Measurements from ENCODE around the gene TNP1. TPM values are rescaled to one million over a fixed set of nuclear protein-coding genes. Genes with fewer than 3 reads are reported as not detected.

TNP1 gene
- total and polyA plus RNA-seq, 2 experiments from 2014 or later = not detected

GRCh38 chr2:216888081-216888480, 28.2 kb upstream of the TNP1 start:
- 75% methylated on average over 5 of the region's 5 CpGs for WGBS (ENCODE audit: low lambda C conversion rate, missing lambda C conversion rate)
- no peaks in the 10 kb centered on the region for H3K4me1 ChIP-seq (ENCODE audit: insufficient read depth)
- H3K27ac ChIP-seq = no peak overlapping the region
- H2AFZ ChIP-seq = no peak overlapping the region
- H3K9me2 ChIP-seq (replicated peaks; ENCODE audit: insufficient read depth) = no peaks in the 10 kb centered on the region
- no peaks in the 10 kb centered on the region for H3K27me3 ChIP-seq
- H3K4me3 ChIP-seq = no peak overlapping the region
- no peak for DNase-seq (ENCODE audit: low spot score)
- H3K4me2 ChIP-seq = no peak overlapping the region
- no peaks in the 10 kb centered on the region for H3K36me3 ChIP-seq (replicated peaks; ENCODE audit: insufficient read depth, low read depth)
- no peaks in the 10 kb centered on the region for H3K79me2 ChIP-seq
- no peak for TF ChIP-seq CTCF (IDR thresholded peaks at IDR 0.05; ENCODE audit: poor library complexity)
- no peak for TF ChIP-seq EZH2 (IDR thresholded peaks at IDR 0.05; ENCODE audit: borderline replicate concordance)
- TF ChIP-seq EZH2phosphoT487 (IDR thresholded peaks at IDR 0.05; ENCODE audit: low read depth, severe bottlenecking, unreplicated experiment) = no peak
- no peaks in the 10 kb centered on the region for H3K9me3 ChIP-seq (ENCODE audit: low read depth)
- no peaks in the 10 kb centered on the region for H4K20me1 ChIP-seq (ENCODE audit: insufficient read depth, poor library complexity, severe bottlenecking)

- no peaks in the 10 kb centered on the region for H3K27me3 ChIP-seq
- DNase-seq (ENCODE audit: low spot score) = no peak
- H3K4me1 ChIP-seq (ENCODE audit: insufficient read depth) = no peaks in the 10 kb centered on the region
- H4K20me1 ChIP-seq (ENCODE audit: insufficient read depth, poor library complexity, severe bottlenecking) = no peaks in the 10 kb centered on the region
- H3K9me3 ChIP-seq (ENCODE audit: low read depth) = no peaks in the 10 kb centered on the region
- no peak overlapping the region for H3K4me2 ChIP-seq
- 90% methylated on average over 8 of the region's 8 CpGs for WGBS (ENCODE audit: low lambda C conversion rate, missing lambda C conversion rate)
- TF ChIP-seq EZH2 (IDR thresholded peaks at IDR 0.05; ENCODE audit: borderline replicate concordance) (no peak), EZH2phosphoT487 (IDR thresholded peaks at IDR 0.05; ENCODE audit: low read depth, severe bottlenecking, unreplicated experiment) (no peak), CTCF (IDR thresholded peaks at IDR 0.05; ENCODE audit: poor library complexity) (no peak)
- H3K36me3 ChIP-seq (replicated peaks; ENCODE audit: insufficient read depth, low read depth) = no peaks in the 10 kb centered on the region
- no peak overlapping the region for H3K4me3 ChIP-seq
- no peak overlapping the region for H3K27ac ChIP-seq
- H3K79me2 ChIP-seq = no peaks in the 10 kb centered on the region
- no peaks in the 10 kb centered on the region for H3K9me2 ChIP-seq (replicated peaks; ENCODE audit: insufficient read depth)
- H2AFZ ChIP-seq = no peak overlapping the region
Observed at GRCh38 chr2:216887138-216887537, 27.3 kb upstream of the TNP1 start.

- Histone ChIP-seq H3K79me2 (no peaks in the 10 kb centered on the region), H3K4me1 (ENCODE audit: insufficient read depth) (peaks cover 9% of the 10 kb centered on the region), H4K20me1 (ENCODE audit: insufficient read depth, poor library complexity, severe bottlenecking) (no peaks in the 10 kb centered on the region), H3K9me3 (ENCODE audit: low read depth) (no peaks in the 10 kb centered on the region), H3K4me3 (no peak overlapping the region), H3K9me2 (replicated peaks; ENCODE audit: insufficient read depth) (no peaks in the 10 kb centered on the region), H3K27me3 (no peaks in the 10 kb centered on the region), H3K4me2 (no peak overlapping the region), H3K27ac (no peak overlapping the region), H2AFZ (no peak overlapping the region), H3K36me3 (replicated peaks; ENCODE audit: insufficient read depth, low read depth) (no peaks in the 10 kb centered on the region)
- no peak for TF ChIP-seq CTCF (IDR thresholded peaks at IDR 0.05; ENCODE audit: poor library complexity)
- no peak for TF ChIP-seq EZH2 (IDR thresholded peaks at IDR 0.05; ENCODE audit: borderline replicate concordance)
- no peak for TF ChIP-seq EZH2phosphoT487 (IDR thresholded peaks at IDR 0.05; ENCODE audit: low read depth, severe bottlenecking, unreplicated experiment)
- 90% methylated on average over 13 of the region's 32 CpGs for WGBS (ENCODE audit: low lambda C conversion rate, missing lambda C conversion rate)
- DNase-seq (ENCODE audit: low spot score) = no peak
Observed at GRCh38 chr2:216885117-216885553, 25.3 kb upstream of the TNP1 start.

GRCh38 chr2:216884347-216884746, 24.5 kb upstream of the TNP1 start:
- Histone ChIP-seq H3K27ac (no peak overlapping the region), H3K79me2 (no peaks in the 10 kb centered on the region), H4K20me1 (ENCODE audit: insufficient read depth, poor library complexity, severe bottlenecking) (no peaks in the 10 kb centered on the region), H3K4me1 (ENCODE audit: insufficient read depth) (peaks cover 10% of the 10 kb centered on the region), H3K4me2 (no peak overlapping the region), H2AFZ (no peak overlapping the region), H3K9me3 (ENCODE audit: low read depth) (no peaks in the 10 kb centered on the region), H3K9me2 (replicated peaks; ENCODE audit: insufficient read depth) (no peaks in the 10 kb centered on the region), H3K36me3 (replicated peaks; ENCODE audit: insufficient read depth, low read depth) (no peaks in the 10 kb centered on the region), H3K4me3 (no peak overlapping the region), H3K27me3 (no peaks in the 10 kb centered on the region)
- DNase-seq (ENCODE audit: low spot score) = no peak
- TF ChIP-seq EZH2 (IDR thresholded peaks at IDR 0.05; ENCODE audit: borderline replicate concordance) = no peak
- TF ChIP-seq EZH2phosphoT487 (IDR thresholded peaks at IDR 0.05; ENCODE audit: low read depth, severe bottlenecking, unreplicated experiment) = no peak
- TF ChIP-seq CTCF (IDR thresholded peaks at IDR 0.05; ENCODE audit: poor library complexity) = no peak
- 96% methylated on average over 2 of the region's 2 CpGs for WGBS (ENCODE audit: low lambda C conversion rate, missing lambda C conversion rate)

All from hepatocyte (in vitro differentiated cells).